WTC11 (cell line): ENCODE data around the gene MBOAT2.

ENCODE experiments used
- ATF6 ChIP-seq: sonication (generic); formaldehyde crosslinking; IDR thresholded peaks from 2 replicates; pipeline ENCODE4 v1.8.1; 2023; ENCODE audit warnings: mild to moderate bottlenecking, missing genetic modification reagents
- CTCF ChIP-seq: fragments of 200-600 bp; IDR thresholded peaks from 2 replicates; pipeline ENCODE4 v1.8.0; 2022; ENCODE audit warnings: antibody characterized with exemption
- ELF4 ChIP-seq: sonication (generic); formaldehyde crosslinking; IDR thresholded peaks from 2 replicates; pipeline ENCODE4 v1.8.1; 2022; ENCODE audit warnings: low read depth, mild to moderate bottlenecking, moderate library complexity, missing genetic modification reagents
- FOXJ3 ChIP-seq: sonication (generic); formaldehyde crosslinking; IDR thresholded peaks from 2 replicates; pipeline ENCODE4 v1.9.0; 2021; ENCODE audit warnings: missing genetic modification reagents, mild to moderate bottlenecking, borderline replicate concordance
- NFATC4 ChIP-seq: fragments of 250-450 bp; sonication (Bioruptor Pico); IDR thresholded peaks from 2 replicates; pipeline ENCODE4 v1.9.0; 2021; ENCODE audit warnings: mild to moderate bottlenecking
- TEAD4 ChIP-seq: sonication (generic); formaldehyde crosslinking; IDR thresholded peaks from 2 replicates; pipeline ENCODE4 v1.8.0; 2022; ENCODE audit warnings: mild to moderate bottlenecking, missing genetic modification reagents
- ZNF263 ChIP-seq: sonication (generic); formaldehyde crosslinking; IDR thresholded peaks from 2 replicates; pipeline ENCODE4 v1.8.1; 2022; ENCODE audit warnings: low read depth, mild to moderate bottlenecking, moderate library complexity, missing genetic modification reagents

GRCh38 chr2:9030190-9030589, 26.7 kb upstream of the MBOAT2 start:
- TF ChIP-seq CTCF (no peak), ELF4 (CRISPR knock-in tag) (no peak), FOXJ3 (CRISPR knock-in tag) (no peak), ATF6 (CRISPR knock-in tag) (no peak), ZNF263 (CRISPR knock-in tag) (no peak), NFATC4 (CRISPR knock-in tag) (no peak), TEAD4 (no peak)
